GM12801 (cell line): ENCODE data around the gene GIMAP7.

Experiments used
- CTCF ChIP-seq: IDR thresholded peaks from one replicate; pipeline ENCODE4 v1.5.1; 2011; ENCODE audit warnings: control low read depth; ENCODE audit not compliant: insufficient read length; ENCODE audit errors: extremely low read depth

The GIMAP7 gene

GRCh38 chr7:150562919-150563318, 48.2 kb downstream of the GIMAP7 start:
- TF ChIP-seq CTCF, result no peak

GRCh38 chr7:150564006-150564405, 49.3 kb downstream of the GIMAP7 start:
- no peak for TF ChIP-seq CTCF

- TF ChIP-seq CTCF, result no peak
These were observed 49.9 kb downstream of the GIMAP7 start for GRCh38 chr7:150564566-150564965.

- no peak for TF ChIP-seq CTCF
These were observed 50.6 kb downstream of the GIMAP7 start for GRCh38 chr7:150565239-150565638.

GRCh38 chr7:150566123-150566522, 51.5 kb downstream of the GIMAP7 start:
- no peak for TF ChIP-seq CTCF

- TF ChIP-seq CTCF, result no peak
These were observed 51.9 kb downstream of the GIMAP7 start for GRCh38 chr7:150566572-150566971.

- no peak for TF ChIP-seq CTCF
These were observed 52.5 kb downstream of the GIMAP7 start, which contains the start of gene GIMAP4 for GRCh38 chr7:150567169-150567568. Gene GIMAP4, plus strand, starts transcription at chr7:150567390. Its CDS starts 2,512 bp downstream, at chr7:150569902.

GRCh38 chr7:150567871-150568301, 53.2 kb downstream of the GIMAP7 start:
- TF ChIP-seq CTCF, result no peak
